Heart left ventricle (tissue), 16 donors: Measurements from ENCODE around the gene CAMK2B. TPM values are rescaled to one million over a fixed set of nuclear protein-coding genes. Genes with fewer than 3 reads are reported as not detected.

ENCODE experiments used
- ATAC-seq, 4 donors: fragments of 200-7000 bp; cut with Tn5 transposase; one replicate each; pipeline ENCODE4 v1.9.1; 2020 to 2022; ENCODE audit warnings: moderate library complexity in 4 of 4, mild to moderate bottlenecking in 3 of 4, moderate number of reproducible peaks in 1 of 4
- DNase-seq, 5 donors: peaks; one replicate each; pipeline ENCODE4 v3.0.0-alpha.2; 2020
- H3K27ac ChIP-seq, 12 donors: fragments of 200-600 bp; sonication (generic) in 4 of 12; one replicate each; pipeline versions ENCODE4 v1.5.0 to v1.8.0; 2016 to 2022; ENCODE audit warnings: mild to moderate bottlenecking in 2 of 12
- H3K27me3 ChIP-seq, 9 donors: fragments of 200-600 bp; sonication (generic) in 2 of 9; one replicate each; pipeline versions ENCODE4 v1.5.1 to v1.8.0; 2016 to 2022; ENCODE audit warnings: mild to moderate bottlenecking in 3 of 9
- H3K36me3 ChIP-seq, 9 donors: fragments of 200-600 bp; sonication (generic) in 2 of 9; one replicate each; pipeline versions ENCODE4 v1.5.0 to v1.8.0; 2018 to 2022; ENCODE audit warnings: mild to moderate bottlenecking in 2 of 9
- H3K4me1 ChIP-seq, 12 donors: fragments of 200-600 bp; sonication (generic) in 4 of 12; one replicate each; pipeline versions ENCODE4 v1.5.0 to v1.8.0; 2016 to 2022; ENCODE audit warnings: mild to moderate bottlenecking in 3 of 12
- H3K4me3 ChIP-seq, 12 donors: fragments of 200-600 bp; sonication (generic) in 4 of 12; one replicate each; pipeline versions ENCODE4 v1.5.0 to v1.8.0; 2017 to 2022; ENCODE audit warnings: mild to moderate bottlenecking in 9 of 12, moderate library complexity in 4 of 12
- H3K9me3 ChIP-seq, 12 donors: fragments of 200-600 bp; sonication (generic) in 4 of 12; one replicate each; pipeline versions ENCODE4 v1.5.0 to v1.8.0; 2016 to 2022; ENCODE audit warnings: mild to moderate bottlenecking in 1 of 12
- CTCF ChIP-seq, 12 donors: fragments of 200-600 bp; sonication (generic) in 4 of 12; IDR thresholded peaks; one replicate each; pipeline versions ENCODE4 v1.5.0 to v1.8.0; 2018 to 2022; ENCODE audit warnings: antibody characterized with exemption in 12 of 12, mild to moderate bottlenecking in 5 of 12
- POLR2A ChIP-seq, 2 donors: fragments of 450-650 bp; IDR thresholded peaks; one replicate each; pipeline ENCODE4 v1.6.1; 2017; ENCODE audit warnings: antibody characterized with exemption in 2 of 2, mild to moderate bottlenecking in 2 of 2, moderate library complexity in 2 of 2
- WGBS, 4 donors: extraction: QIAGEN DNeasy Blood & Tissue Kit in 2 of 4; methylation state at CpG; one replicate each; pipeline versions ENCODE4 v1.1.5 to v1.1.7; 2013 to 2018; 5-methylcytosine and 5-hydroxymethylcytosine counted together
- intact Hi-C, 10 donors: fragments of 100-400 bp; cut with DNase I; formaldehyde crosslinking; loops; one replicate each; pipeline versions ENCODE4 v1.11.1 to v1.14.2; 2022
- polyA plus RNA-seq, 2 donors: library from polyadenylated mRNA; stranded (reverse); fragments of 200-250 nt; gene quantifications; one replicate each; pipeline ENCODE4 v1.2.3, GENCODE V29; 2013
- total RNA-seq, 9 donors: library from RNA; depleted of rRNA in 2 of 9; stranded (reverse); fragments of >200 nt in 2 of 9; fragmentation: NEBNext Ultra II Directional in 3 of 9; extraction: Animal tissue kit (Norgen Biotek cat#: 25700) in 3 of 9; gene quantifications; one replicate each; pipeline versions ENCODE4 v1.1.0 to v1.2.4, GENCODE V29; 2016 to 2023
- donor health status: ischemic (EF 13 %, LVEDD 7.1; RV severe dilation, severe dysfunction).
- donor health status: healthy with polysubstance abuse.
- donor health status: DM: no; HTN: yes; CAD: no.
- donor health status: DM: no; HTN: no; CAD: no.
- donor health status: ischemic (EF 25% LVEDD 6.9; RV normal size, moderate dysfunction).
- donor health status: ischemic (EF 25% LVEDD 5.7; RV mildly dilated, moderate dysfunction).
- donor health status: healthy.
- donor health status: DM: yes; HTN: yes; CAD: no.
- donor health status: ischemic (EF 35%, LVEDD 5.7; RV mildly dilated, moderate dysfunction).
- donor health status: nonischemic (EF 11% LVEDD 7.7; RV severe dilation, severe dysfunction).
- donor health status: DM: yes; HTN: yes; CAD: no.
- donor health status: PGD.
- donor health status: ischemic (EF 29% LVEDD 5.4; RV normal size, mild dysfunction).
- donor health status: nonischemic (EF 23%, LVEDD 6.1; RV moderate dilation, normal function).

CAMK2B gene
- total and polyA plus RNA-seq, 11 donors = 35.7 to 141 (median 103) TPM

GRCh38 chr7:44372560-44373417, 47.4 kb upstream of the CAMK2B start:
- ATAC-seq = no peak
- Histone ChIP-seq H3K9me3 (peaks cover 0 to 11% (median 0%) of the 10 kb centered on the region in 12 donors), H3K27ac (no peak overlapping the region), H3K4me1 (no peaks in the 10 kb centered on the region), H3K4me3 (no peak overlapping the region), H3K27me3 (no peaks in the 10 kb centered on the region), H3K36me3 (no peaks in the 10 kb centered on the region)
- no peak for DNase-seq
- TF ChIP-seq CTCF (IDR thresholded peaks at IDR 0.05) (no peak), POLR2A (IDR thresholded peaks at IDR 0.05) (no peak)
- intact Hi-C loops = loop anchor here in 2 of 10 donors (10.0 kb wide), 1 partner anchor 192 kb away; no protein-coding TSS in a partner anchor
- WGBS, 4 donors = 69 to 82% (median 75%) methylated on average over 5 of the region's 5 CpGs

- H3K27me3 ChIP-seq = no peaks in the 10 kb centered on the region
- peaks cover 0 to 11% (median 0%) of the 10 kb centered on the region in 12 donors for H3K9me3 ChIP-seq
- TF ChIP-seq CTCF (IDR thresholded peaks at IDR 0.05) = no peak
- TF ChIP-seq POLR2A (IDR thresholded peaks at IDR 0.05) = no peak
- no peaks in the 10 kb centered on the region for H3K36me3 ChIP-seq
- H3K4me3 ChIP-seq = no peak overlapping the region
- no peaks in the 10 kb centered on the region for H3K4me1 ChIP-seq
- 95 to 100% (median 98%) methylated on average over 1 of the region's 1 CpG for WGBS, 4 donors
- intact Hi-C loops = loop anchor here in 2 of 10 donors (10.0 kb wide), 1 partner anchor 196 kb away; no protein-coding TSS in a partner anchor
- no peak for DNase-seq
- no peak for ATAC-seq
- H3K27ac ChIP-seq = no peak overlapping the region
Measured at GRCh38 chr7:44368885-44369284, 43.5 kb upstream of the CAMK2B start.

GRCh38 chr7:44368455-44368854, 43.1 kb upstream of the CAMK2B start:
- no peak overlapping the region for H3K4me3 ChIP-seq
- no peaks in the 10 kb centered on the region for H3K4me1 ChIP-seq
- no peak for TF ChIP-seq CTCF (IDR thresholded peaks at IDR 0.05)
- no peak for TF ChIP-seq POLR2A (IDR thresholded peaks at IDR 0.05)
- no peak for ATAC-seq
- intact Hi-C loops = loop anchor here in 2 of 10 donors (10.0 kb wide), 1 partner anchor 196 kb away; no protein-coding TSS in a partner anchor
- no peaks in the 10 kb centered on the region for H3K36me3 ChIP-seq
- H3K27me3 ChIP-seq = no peaks in the 10 kb centered on the region
- H3K27ac ChIP-seq = no peak overlapping the region
- peaks cover 0 to 11% (median 0%) of the 10 kb centered on the region in 12 donors for H3K9me3 ChIP-seq
- no peak for DNase-seq

GRCh38 chr7:44367475-44368043, 42.2 kb upstream of the CAMK2B start:
- intact Hi-C loops = loop anchor here in 2 of 10 donors (10.0 kb wide), 1 partner anchor 197 kb away; no protein-coding TSS in a partner anchor
- no peaks in the 10 kb centered on the region for H3K4me1 ChIP-seq
- ATAC-seq = no peak
- DNase-seq = no peak
- no peak for TF ChIP-seq POLR2A (IDR thresholded peaks at IDR 0.05)
- TF ChIP-seq CTCF (IDR thresholded peaks at IDR 0.05) = no peak
- WGBS, 4 donors = 70 to 86% (median 85%) methylated on average over 5 of the region's 5 CpGs
- no peak overlapping the region for H3K4me3 ChIP-seq
- H3K27me3 ChIP-seq = no peaks in the 10 kb centered on the region
- no peaks in the 10 kb centered on the region for H3K36me3 ChIP-seq
- peaks cover 0 to 11% (median 0%) of the 10 kb centered on the region in 12 donors for H3K9me3 ChIP-seq
- no peak overlapping the region for H3K27ac ChIP-seq
